ENCODE measurements around the gene EPHA4. TPM values are rescaled to one million over a fixed set of nuclear protein-coding genes. Genes with fewer than 3 reads are reported as not detected.

EPHA4 gene
- polyA plus RNA-seq, 2 of the 4 experiments (the other 2 are of a cell fraction) = 0.54 to 1.1 TPM

- H3K4me2 ChIP-seq = no peak overlapping the region
- H3K27ac ChIP-seq = no peak overlapping the region
- ChIA-PET POLR2A (no interaction called here), CTCF (no interaction called here)
- DNase-seq (ENCODE audit: low read depth in 1 of 2, low spot score in 1 of 2) (no peak), ATAC-seq (no peak), FAIRE-seq (no peak)
- no peak overlapping the region for H3K4me3 ChIP-seq
- no peak for TF ChIP-seq FOSB (CRISPR knock-in tag; IDR thresholded peaks at IDR 0.05)
- 73% methylated on average over 3 of the region's 3 CpGs for WGBS (ENCODE audit: missing lambda C conversion rate)
- no peaks in the 10 kb centered on the region for H3K4me1 ChIP-seq
- H3K9me3 ChIP-seq = no peaks in the 10 kb centered on the region
These were observed 91.3 kb downstream of the EPHA4 start for GRCh38 chr2:221480821-221481220.

- FAIRE-seq = no peak
- WGBS (ENCODE audit: missing lambda C conversion rate) = 39% methylated on average over 7 of the region's 7 CpGs
- ATAC-seq = no peak
These were observed 91.9 kb downstream of the EPHA4 start for GRCh38 chr2:221480163-221480562.

GRCh38 chr2:221478485-221478863 is 93.6 kb downstream of the EPHA4 start:
- ChIA-PET POLR2A (no interaction called here), CTCF (no interaction called here)
- DNase-seq (ENCODE audit: low read depth in 1 of 2, low spot score in 1 of 2) (no peak), ATAC-seq (no peak), FAIRE-seq (no peak)
- Histone ChIP-seq H3K9me3 (no peaks in the 10 kb centered on the region), H3K4me1 (no peaks in the 10 kb centered on the region), H3K4me2 (no peak overlapping the region), H3K27ac (no peak overlapping the region), H3K4me3 (no peak overlapping the region)
- 29% methylated on average over 2 of the region's 2 CpGs for WGBS (ENCODE audit: missing lambda C conversion rate)
- TF ChIP-seq TFCP2L1 (CRISPR knock-in tag; IDR thresholded peaks at IDR 0.05) (no peak), FOSB (CRISPR knock-in tag; IDR thresholded peaks at IDR 0.05) (no peak), PHF8 (IDR thresholded peaks at IDR 0.05; ENCODE audit: borderline replicate concordance, low read depth) (no peak), JUNB (IDR thresholded peaks at IDR 0.05) (no peak), EHMT2 (IDR thresholded peaks at IDR 0.05; ENCODE audit: low read depth) (no peak), POLR2AphosphoS2 (conservative IDR thresholded peaks at IDR 0.05; ENCODE audit: low read length) (no peak), KDM5A (IDR thresholded peaks at IDR 0.05) (no peak), MAFK (IDR thresholded peaks at IDR 0.05; ENCODE audit: partially characterized antibody) (no peak), NPAS2 (CRISPR knock-in tag; IDR thresholded peaks at IDR 0.05; ENCODE audit: borderline replicate concordance) (no peak), ZC3H11A (IDR thresholded peaks at IDR 0.05) (no peak), REST (IDR thresholded peaks at IDR 0.05) (no peak), RCOR1 (IDR thresholded peaks at IDR 0.05; ENCODE audit: low read depth, low read length) (no peak), TP53 (CRISPR knock-in tag; IDR thresholded peaks at IDR 0.05) (no peak)

More at GRCh38 chr2:221480163-221480562, 91.9 kb downstream of the EPHA4 start:
- Histone ChIP-seq H3K4me2 (no peak overlapping the region), H3K27ac (no peak overlapping the region), H3K9me3 (no peaks in the 10 kb centered on the region), H3K4me3 (no peak overlapping the region), H3K4me1 (no peaks in the 10 kb centered on the region)
- no peak for DNase-seq (ENCODE audit: low read depth in 1 of 2, low spot score in 1 of 2)
- TF ChIP-seq JUNB (IDR thresholded peaks at IDR 0.05) (no peak), NPAS2 (CRISPR knock-in tag; IDR thresholded peaks at IDR 0.05; ENCODE audit: borderline replicate concordance) (no peak), JUN (IDR thresholded peaks at IDR 0.05) (no peak), USF2 (IDR thresholded peaks at IDR 0.05) (no peak), ATOH8 (CRISPR knock-in tag; IDR thresholded peaks at IDR 0.05; ENCODE audit: low read depth) (no peak), HDAC2 (IDR thresholded peaks at IDR 0.05) (no peak)
- CTCF ChIA-PET = no interaction called here
- POLR2A ChIA-PET = no interaction called here
